Measurements from ENCODE around the gene MEIS2.

Gene MEIS2

DNA sequence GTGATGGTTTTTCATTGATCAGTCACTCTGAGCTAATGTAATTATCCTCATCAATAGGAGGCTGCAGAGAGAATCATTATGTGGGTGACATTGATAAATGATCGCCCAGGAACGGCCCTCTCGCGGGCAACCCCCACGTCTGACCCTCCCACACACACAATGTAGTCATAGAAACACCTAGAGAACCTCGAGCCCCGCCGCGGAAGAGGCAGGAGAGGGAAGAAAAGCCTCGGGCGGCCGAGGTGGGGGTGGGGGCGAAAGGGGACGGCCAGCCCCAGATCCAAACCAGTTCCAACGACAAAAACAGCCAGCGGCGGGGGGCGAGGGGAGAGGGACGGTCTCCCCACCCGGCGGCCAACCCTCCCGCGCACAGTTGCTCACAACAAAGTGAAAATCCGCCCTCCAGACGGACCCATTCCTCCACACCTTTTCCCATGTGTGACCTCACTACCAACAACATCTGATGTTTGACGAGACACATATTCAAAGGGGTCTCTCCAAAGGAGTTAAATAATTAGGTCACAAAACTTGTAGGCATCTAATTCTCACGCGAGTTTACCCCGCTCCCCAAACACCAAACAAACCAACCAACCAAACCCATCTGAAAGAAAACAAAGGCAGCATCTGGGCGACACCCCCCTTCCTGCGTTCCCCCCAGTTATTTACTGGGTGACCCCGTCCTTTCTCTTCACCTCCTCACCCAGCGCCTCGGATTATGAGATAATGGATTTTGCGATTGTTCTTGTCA, 213.0 kb downstream of the MEIS2 start:
- DNase-seq, result peak; percentile 17

DNA sequence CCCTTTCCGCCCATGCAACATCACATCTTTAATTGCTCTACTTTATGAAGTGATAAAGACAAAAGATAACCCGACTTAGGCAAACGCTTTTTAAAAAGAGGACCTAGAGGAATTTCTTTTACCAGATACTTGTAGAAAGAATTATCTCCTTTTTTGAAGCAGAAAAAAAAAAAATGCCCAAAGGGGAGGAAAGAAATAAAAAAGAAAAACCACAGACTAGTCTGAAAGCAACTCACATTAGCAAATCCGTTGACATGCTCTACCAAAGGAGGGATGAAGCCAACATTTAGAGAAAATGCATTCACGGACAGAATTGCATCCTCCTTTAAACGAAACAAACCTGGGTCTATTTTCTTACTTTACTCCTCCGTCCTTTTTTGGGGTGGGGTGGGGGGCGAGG, 213.6 kb downstream of the MEIS2 start:
- no peak for DNase-seq

DNA sequence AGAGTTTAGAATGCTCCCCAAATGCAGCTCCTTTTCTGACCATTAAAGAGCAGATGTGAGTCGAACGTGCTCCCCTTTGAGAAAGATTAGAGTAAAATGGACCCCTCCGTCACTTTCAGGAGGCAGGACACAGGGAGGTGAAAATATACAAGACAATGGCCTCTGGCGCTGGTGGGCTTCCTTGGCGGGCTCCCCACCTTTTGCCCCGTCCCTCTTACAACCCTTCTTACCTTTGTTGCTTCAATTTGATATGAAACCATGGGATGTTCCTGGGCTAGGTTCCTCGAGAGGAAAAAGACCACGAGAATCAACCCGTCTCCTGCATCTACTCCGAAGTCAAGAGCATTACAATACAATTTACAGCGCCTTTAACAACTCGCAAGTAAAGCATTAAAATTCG, 214.2 kb downstream of the MEIS2 start:
- no peak for DNase-seq

DNA sequence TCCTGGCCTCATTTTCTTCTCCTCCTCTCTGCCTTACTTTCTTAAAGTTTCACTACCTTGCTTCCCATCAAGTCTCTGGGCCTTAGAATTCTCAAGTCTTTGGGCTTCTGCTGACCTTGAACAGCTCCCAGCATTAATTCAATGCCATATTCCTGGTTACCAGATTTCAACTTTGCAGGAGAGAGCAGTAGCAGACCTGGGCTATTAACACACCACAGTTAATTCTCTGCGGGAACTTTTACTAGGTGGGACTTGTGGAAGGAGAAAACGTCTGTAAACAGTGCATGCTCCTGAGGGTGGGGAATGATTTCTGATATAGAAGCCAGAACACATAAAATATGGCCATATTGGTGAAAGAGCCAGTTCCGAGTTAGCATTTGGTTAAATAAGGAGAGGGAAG, 214.6 kb downstream of the MEIS2 start:
- DNase-seq, result no peak

DNA sequence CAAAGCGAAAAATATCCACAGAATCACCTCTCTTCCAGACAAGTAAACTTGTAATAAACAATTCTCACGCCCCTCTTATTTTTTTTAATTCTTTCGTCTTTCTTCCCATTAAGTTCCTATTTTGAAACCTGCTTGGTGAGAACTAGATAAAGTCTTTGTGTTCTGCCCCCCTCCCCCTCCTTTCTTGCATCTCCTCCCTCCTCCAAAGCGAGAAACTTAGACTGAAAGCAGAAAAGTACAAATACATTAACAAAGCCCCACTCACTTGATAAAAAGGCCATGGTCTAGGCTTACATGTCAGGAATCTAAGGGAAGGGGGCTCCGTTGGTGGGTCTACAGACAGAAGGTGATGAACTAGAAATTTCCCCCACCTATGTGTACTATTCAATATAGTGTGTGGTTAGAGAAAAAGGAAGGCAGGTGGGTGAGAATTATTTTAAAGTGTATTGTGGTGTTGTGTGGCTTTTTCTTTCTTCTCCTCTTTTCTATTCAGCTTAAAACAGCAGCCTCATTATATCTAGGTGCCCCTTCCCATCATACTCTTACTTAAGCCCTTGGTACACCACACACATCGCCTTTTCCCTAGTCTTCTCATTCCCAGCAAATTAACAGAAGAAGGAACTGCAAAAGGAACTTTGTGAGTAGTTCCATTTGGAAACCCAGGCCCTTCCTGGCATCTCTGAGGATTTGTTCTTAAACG, 215.3 kb downstream of the MEIS2 start:
- no peak for DNase-seq

DNA sequence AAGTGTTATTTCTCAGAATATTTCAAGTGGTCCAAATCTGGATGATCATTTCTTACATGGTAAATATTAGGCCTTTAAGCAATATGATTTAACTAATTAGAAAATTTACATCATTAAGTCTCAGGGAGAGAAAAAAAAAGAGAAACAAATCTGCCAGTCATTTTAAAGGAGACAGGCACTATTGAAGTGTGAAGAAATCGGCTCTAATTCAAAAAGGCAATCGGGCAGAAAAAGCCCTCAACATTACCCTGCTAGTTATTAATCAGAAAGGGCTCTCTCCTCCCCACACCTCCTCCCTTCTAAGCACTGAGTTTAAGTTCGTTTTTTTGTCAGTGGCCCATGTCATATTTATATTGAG, 215.9 kb downstream of the MEIS2 start:
- DNase-seq, result no peak

DNA sequence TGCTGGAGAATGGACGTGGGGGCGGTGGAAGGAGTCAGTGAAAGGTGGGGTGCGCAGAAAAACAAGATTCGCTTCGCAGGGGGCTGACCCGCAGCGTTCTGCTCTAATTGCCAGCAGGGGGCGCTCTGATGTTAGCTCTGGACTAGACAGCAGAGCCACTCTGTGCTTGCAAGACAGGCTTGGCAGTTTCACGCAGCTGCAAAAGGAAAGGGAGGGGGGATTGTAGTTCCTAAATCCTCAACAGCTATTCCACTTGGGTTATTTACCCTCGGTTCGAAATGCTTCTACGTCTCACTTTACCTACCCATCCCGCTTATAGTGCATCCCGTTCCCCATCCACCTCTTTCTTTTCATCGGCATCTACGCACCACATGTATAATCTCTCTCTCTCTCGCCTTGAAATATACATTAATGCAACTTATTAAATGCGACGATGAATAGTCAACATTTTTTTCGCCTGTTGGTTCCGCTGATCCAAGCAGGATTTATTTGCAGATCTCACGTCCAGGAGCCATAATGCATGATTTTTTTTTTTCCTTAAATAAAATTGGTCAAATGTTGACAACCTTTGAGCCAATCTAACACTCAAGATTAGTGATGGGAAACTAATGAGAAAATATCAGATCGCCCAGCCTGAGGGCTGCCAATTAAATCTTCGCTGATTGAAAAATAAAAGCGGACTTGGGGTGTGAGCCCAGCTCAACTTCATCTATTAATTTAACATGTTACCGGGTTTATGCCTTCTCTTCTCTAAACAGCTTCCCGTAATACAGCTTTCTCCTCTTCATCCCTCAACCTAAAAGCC, 216.4 kb downstream of the MEIS2 start:
- DNase-seq, result peak; percentile 87

DNA sequence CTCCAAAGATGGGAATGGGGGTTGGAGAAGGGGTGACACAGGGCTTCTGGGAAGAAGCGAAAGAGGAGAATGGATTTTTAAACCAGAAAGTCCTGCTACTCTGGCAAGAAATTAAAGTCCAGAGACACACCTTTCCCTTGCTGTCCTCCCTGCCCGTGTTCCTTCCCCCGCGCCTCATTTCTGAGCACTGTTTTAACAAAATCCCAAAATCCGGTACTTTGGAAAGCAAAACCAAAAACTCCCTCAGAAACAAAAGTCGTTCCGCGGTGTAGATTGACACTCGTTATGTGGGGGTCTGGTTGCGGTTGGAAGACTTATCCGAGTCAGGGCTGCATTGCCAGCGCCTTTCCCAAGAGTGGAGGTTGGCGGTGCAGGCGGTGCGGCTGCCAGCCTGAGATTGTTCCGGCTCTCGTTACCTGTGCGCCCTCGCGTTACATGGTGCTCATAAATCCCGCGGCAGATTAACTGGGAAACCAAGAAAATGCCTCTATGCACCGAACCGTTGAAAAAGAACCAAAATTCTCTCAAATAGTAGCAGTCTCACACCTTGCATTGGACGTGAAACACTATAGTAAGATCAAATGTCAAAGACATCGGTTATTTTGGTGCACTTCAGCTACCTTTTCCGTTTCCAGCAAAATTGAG, 217.7 kb downstream of the MEIS2 start:
- peak; percentile 23 for DNase-seq

DNA sequence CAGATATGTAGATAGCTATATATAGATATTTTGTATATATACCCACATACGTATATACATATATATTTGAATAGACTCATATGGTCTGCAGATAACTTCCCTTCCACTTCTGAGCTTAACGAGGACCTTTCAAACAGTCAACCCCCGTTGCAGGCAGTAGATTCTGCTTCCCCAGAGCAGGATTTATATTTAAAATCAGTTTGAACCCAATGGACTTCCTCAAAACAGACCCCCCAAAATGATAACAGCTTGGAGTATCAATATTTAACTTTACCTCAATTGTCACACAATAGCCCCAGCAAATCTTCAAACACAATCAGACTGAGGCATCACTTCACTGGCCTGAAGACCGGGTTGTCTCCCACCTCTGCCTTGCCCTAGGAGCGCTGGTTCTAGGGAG, 218.3 kb downstream of the MEIS2 start:
- DNase-seq, result no peak

DNA sequence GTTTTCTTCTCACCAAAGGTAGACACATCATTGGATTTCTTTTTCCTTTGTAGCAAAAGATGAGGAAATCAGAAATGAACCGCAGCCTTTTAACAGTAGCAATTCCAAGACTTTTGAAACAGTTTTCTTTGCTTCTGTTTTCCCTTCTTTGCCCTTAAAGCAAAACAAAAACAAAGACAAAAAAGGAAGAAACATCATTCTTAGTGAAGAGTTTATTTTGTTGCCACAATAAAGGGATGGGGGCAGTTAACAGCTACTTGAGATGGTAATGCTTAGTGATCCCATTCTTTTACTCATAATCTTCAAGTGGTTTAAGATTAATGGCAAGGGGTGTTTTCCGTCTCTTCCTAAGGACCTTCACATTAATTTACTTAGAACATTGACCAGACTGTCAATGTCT, 218.8 kb downstream of the MEIS2 start:
- no peak for DNase-seq

DNA sequence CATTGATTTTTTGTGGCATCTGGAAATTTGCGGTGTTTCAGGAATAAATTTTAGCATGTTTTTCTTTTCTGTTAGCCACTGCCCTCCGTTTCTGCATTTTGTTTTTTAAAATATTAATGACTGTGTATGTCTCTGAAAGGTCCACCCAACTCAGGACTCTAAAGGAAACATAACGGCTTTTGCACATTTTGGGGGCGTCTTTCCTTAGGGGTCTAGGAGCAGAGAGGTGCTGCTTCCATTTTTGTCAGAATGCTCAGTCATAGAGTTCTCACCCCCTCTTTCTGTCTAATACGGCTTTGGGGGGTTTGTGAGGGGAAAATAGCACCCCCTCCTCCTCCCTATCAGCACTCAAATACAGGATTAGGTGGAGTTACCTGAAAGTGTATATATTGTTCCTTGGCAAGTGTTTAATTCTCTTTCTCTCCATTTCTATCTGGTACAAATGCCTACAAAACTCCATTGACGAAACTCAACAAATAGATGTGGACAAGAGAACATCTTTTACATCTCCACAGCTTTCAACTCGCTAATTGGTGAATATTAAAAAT, 219.4 kb downstream of the MEIS2 start:
- no peak for DNase-seq

DNA sequence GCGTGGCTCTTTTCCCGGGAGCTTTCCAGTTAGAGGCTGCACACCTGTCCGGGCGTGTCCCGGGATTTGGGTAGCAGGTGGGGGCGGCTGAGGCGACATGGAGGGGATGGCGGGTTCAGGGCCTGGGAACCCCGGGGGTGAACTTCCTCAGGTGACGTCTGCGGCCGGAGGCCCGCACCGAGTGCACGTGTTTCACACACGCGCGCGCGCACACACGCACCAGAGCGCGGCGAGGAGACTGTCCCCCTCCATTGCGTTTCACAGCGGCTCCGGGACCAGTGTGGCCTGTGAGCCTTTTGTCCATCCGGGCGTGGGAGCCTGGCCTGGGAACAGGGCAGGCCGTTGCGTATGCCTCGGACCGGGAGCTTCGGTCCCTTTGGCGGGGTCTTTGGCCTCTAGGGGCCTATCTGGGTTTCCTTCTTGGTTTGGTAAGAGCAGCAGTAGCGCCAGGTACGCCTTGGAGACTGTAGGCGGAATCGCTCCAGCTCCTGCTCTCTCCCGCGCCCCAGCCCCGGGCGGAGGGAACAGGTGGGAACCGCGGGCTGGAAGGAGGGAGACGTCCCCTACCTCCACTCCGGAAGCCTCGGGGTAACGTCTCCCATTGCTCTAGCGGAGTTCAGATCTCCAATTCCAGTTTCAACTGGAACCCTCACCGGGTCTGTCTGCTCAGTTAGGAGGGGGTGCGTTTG, 220.0 kb downstream of the MEIS2 start:
- DNase-seq, result no peak

DNA sequence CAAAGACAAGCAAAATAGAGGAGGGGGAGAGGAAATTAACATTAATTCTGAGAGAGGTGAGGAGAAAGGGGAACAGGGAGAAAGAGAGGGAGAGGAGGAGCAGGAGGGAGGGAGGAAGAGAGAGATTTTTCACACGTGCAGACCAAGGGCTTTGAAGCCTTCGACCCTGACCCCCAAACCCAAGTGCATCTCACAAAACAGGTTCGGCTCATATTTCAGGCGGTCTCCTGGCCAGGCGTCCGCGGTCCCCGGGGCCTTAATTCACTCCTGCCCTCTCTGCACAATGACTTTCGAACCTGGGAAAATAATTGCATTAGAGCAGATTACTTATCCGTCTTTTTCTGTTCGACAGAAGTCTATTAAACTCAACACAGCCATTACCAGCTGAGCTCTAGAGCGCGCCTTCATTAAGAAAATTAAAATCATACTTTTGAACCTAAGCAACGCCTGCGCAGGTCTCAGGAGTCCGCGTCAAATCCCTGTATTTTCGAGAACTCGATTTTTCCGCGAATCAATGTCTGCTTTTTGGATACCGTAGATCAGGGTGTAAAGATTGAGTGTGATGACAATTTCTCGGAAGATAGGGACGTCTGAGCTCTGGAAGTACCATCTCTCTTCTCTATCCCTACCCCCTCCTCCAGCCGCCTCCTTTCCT, 220.7 kb downstream of the MEIS2 start:
- no peak for DNase-seq

DNA sequence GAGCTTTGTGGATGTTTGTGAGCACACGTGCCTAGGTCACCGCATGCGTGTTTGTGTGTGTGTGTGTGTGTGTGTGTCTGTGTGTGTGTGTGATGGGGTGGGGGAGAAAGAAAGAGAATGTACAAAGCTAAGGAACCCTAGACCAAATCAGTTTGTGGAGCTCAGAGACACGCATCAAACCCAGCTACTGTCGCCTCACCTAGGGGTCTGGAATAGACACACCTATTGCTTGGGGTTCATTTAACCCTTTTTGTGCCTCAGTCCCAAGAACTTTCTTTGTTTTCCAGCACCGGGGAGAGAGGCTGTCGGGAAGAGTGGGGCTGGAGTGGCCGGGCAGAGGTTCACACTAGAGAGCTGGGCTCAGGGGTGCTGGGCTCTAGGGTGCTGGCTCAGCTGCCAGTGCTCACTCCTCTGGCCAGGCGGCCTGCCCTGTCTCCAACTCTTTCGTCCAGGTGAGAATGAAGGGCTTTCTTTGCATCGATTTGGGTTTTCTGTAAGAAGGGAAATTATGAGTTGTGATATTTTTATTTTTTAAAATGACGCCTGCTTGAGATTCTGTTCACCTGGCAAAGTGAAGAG, 221.6 kb downstream of the MEIS2 start:
- no peak for DNase-seq

DNA sequence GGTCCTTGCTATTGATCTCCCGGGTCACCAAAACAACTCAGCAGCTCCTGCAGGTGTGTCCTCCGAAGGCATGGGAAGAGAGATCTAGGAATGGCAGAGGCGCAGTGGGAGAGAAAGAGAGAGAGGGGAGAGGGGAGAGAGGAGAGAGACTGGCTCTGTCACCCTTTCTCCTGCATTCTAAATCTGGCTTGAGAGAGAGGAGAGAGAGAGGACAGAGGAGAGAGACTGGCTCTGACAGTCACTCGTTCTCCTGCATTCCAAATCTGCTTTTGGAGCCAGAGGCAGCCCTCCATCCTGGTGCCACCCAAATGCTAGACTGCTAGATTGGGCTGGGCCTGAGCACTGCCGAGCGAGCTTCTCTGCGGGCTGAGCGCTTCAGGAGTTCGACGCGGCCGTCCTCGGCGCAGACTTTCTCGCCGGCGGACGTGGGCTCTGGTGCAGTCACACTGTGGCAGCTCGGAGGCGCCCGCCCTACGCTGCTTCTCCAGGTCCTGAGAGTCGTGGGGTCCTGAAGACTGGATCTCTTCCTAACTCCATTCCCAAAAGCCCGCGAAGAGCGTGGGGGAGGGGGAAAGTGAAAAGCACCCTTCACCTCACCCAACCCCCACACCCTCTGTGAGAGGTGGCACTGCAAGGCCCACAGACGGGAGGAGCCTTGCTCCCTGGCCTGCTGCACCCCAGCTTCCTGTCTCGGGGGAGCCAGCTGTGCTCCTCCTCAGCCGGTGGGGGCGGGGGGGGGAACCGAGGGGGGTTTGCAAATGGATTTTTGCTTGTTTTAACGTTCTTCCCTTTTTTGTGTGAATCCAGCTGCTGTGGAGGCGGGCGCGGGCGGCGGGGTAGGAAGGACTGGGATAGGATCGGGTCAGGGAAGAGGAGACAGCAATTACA, 222.3 kb downstream of the MEIS2 start:
- DNase-seq, result no peak

DNA sequence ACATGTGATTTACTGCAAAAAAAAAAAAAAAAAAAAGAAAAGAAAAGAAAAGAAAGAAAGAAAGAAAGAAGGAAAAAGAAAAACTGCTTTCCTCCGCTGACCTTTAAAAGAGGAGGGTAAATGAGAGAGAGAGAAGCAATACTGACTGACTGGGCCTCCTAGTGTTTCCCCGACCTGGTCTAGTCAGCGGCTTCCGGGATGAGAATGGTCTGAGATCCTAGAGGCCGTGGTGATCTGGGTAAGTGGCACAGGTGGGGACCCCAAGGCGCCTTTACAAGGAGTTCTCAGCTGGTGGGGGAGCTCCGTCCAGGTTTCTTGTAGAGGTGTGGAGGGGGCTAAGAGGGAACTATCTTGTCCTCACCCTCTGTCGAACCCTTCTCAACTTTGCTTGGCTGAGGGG, 223.1 kb downstream of the MEIS2 start:
- no peak for DNase-seq

DNA sequence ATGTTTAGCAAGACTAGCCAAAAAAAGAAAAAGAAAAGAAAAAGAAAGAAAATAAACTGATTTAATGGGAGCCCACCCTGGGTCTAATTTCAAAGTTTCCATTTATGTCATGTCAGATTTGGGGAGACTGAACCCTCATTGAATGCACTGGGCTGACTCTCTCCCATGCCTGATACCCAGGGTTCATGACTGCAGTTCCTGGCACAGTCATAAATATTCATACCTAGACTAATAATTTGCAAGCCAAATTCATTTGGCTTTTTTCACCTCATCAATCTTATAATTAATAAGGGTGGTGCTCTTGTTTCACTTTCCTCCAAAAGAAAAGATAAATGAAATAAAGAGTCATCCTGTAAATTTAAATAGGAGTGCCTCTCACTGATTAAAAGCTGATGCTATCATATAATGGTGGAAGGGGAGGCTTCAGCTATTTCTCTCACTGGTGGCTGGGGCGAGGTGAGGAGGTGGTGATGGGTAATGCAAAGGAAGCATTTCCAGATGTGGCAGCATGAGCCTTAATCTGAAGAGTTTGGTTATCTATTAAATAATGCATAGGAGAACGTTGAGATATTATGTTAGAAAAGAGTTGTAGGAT, 224.5 kb downstream of the MEIS2 start:
- DNase-seq, result peak; percentile 78

DNA sequence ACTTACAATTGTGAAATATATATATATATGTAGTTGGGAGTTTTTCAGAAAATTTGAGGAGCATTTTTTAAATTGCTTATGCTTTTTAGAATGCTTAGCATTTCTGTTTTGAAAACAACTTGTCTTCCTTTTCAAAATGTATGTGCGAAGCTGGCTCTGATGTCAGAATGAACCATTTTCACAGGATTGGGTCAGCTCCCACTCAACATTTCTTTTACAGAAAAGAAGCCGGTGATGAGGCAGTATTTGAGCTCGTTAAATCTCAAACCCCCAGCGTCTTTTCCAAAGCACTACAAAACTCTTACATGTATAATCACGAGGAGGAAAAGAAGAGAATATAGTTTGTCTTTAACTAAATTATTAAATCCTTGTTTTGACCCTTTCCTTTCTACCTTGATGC, 225.4 kb downstream of the MEIS2 start:
- DNase-seq, result no peak

DNA sequence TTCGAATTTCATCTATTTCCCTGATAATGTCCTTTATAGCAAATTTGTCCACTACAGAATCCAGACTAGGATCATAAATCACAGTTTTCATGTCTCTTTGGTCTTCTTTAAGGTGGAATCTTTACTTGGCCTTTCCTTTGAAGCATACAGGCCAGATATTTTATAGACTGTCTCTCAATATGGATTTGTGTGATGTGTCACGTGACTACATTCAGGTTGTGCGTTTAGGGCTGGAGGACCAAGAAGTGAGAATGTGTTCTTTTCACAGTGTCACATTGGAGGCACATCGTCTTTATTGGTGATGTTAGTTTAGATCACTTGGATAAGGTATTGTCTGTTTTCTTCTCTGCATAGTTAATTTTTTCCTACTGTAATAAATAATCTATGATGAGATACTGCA, 232.9 kb downstream of the MEIS2 start:
- DNase-seq, result no peak

DNA sequence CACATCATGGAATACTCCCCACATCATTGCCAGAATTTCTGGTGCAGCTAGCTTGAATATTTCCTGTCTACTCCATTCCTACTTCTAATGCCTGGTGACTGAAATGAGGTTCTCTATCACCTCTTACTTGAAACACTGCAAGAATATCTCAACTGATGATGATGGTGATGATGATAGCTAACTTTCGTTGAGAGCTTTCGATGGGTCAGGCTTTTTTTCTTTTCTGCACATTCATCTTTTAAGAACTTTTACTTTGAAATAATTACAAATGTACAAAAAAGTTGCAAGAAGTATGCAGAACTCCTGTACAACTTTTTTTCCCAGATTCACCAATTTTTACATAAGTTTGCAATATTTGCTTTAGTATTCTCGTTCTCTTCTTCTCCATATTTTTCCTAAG, 233.5 kb downstream of the MEIS2 start:
- no peak for DNase-seq

Measured in NCI-H526 treated with DMSO at 0.1 percent for 48 hours (cell line).